ENCODE measurements around the gene ACTA2.

GRCh38 chr10:88896994-88897853 is 55.3 kb downstream of the ACTA2 start:
- no peak for TF ChIP-seq POLR2A (IDR thresholded peaks at IDR 0.05)
- no peak for TF ChIP-seq CTCF (IDR thresholded peaks at IDR 0.05)
